ENCODE measurements around the gene FHOD1. TPM values are rescaled to one million over a fixed set of nuclear protein-coding genes. Genes with fewer than 3 reads are reported as not detected.

FHOD1 gene
- total and polyA plus RNA-seq, 2 of the 13 experiments (the other 11 are each of a cell fraction or from before 2014, with no cell fraction given), result 20.0 to 20.8 TPM

- TF ChIP-seq ZNF18 (CRISPR knock-in tag; IDR thresholded peaks at IDR 0.05; ENCODE audit: insufficient replicate concordance) (no peak), LCORL (IDR thresholded peaks at IDR 0.05) (no peak), LCORL (CRISPR knock-in tag; IDR thresholded peaks at IDR 0.05) (0 out of 2 replicates have a peak, but pooled peaks have one; percentile 45), HNRNPL (IDR thresholded peaks at IDR 0.05; ENCODE audit: low read depth, low read length) (peak; percentile 86), ZBTB37 (CRISPR knock-in tag; IDR thresholded peaks at IDR 0.05) (no peak), HNF4G (IDR thresholded peaks at IDR 0.05; ENCODE audit: borderline replicate concordance, low read depth, low read length) (no peak), HNF4G (CRISPR knock-in tag; IDR thresholded peaks at IDR 0.05; ENCODE audit: borderline replicate concordance, low read depth) (no peak), HDAC1 (CRISPR knock-in tag; IDR thresholded peaks at IDR 0.05) (no peak), ZNF280D (CRISPR knock-in tag; IDR thresholded peaks at IDR 0.05) (0 out of 2 replicates have a peak, but pooled peaks have one; percentile 41), ZC3H13 (CRISPR knock-in tag; IDR thresholded peaks at IDR 0.05) (0 out of 2 replicates have a peak, but pooled peaks have one; percentile 36), KDM2A (CRISPR knock-in tag; IDR thresholded peaks at IDR 0.05; ENCODE audit: borderline replicate concordance, low read depth) (peak; percentile 28), ZNF292 (CRISPR knock-in tag; IDR thresholded peaks at IDR 0.05; ENCODE audit: borderline replicate concordance, low read depth) (peak; percentile 43; the same call in 1 of the 2 replicates), ZNF260 (CRISPR knock-in tag; IDR thresholded peaks at IDR 0.05; ENCODE audit: borderline replicate concordance, low read depth) (no peak), KLF12 (CRISPR knock-in tag; IDR thresholded peaks at IDR 0.05; ENCODE audit: borderline replicate concordance) (no peak), ZNF770 (CRISPR knock-in tag; IDR thresholded peaks at IDR 0.05) (peak; percentile 38; the same call in 1 of the 2 replicates), ZSCAN21 (CRISPR knock-in tag; IDR thresholded peaks at IDR 0.05; ENCODE audit: borderline replicate concordance) (peak; percentile 41; the same call in 1 of the 2 replicates), E2F2 (CRISPR knock-in tag; IDR thresholded peaks at IDR 0.05; ENCODE audit: borderline replicate concordance) (no peak), ZNF605 (CRISPR knock-in tag; IDR thresholded peaks at IDR 0.05) (0 out of 2 replicates have a peak, but pooled peaks have one; percentile 30)
These were observed 37.0 kb downstream of the FHOD1 start (continued) for GRCh38 chr16:67210069-67210937.
